Fibroblast of lung (primary cell): ENCODE data around the gene PRKAR1B. TPM values are rescaled to one million over a fixed set of nuclear protein-coding genes. Genes with fewer than 3 reads are reported as not detected.

Experiments
- DNase-seq, 2 donors: peaks; one replicate each; pipeline versions ENCODE4 v3.0.0 to v3.0.0-alpha.2; 2010; ENCODE audit warnings: low read depth in 2 of 2
- H2AFZ ChIP-seq: 2 replicates; pipeline ENCODE4 v1.5.1; 2012; ENCODE audit warnings: low read length, control low read depth, inconsistent platforms
- H3K27ac ChIP-seq: 2 replicates; pipeline ENCODE4 v1.5.1; 2011; ENCODE audit warnings: low read length, control low read depth; ENCODE audit not compliant: insufficient read depth
- H3K27me3 ChIP-seq: 2 replicates; pipeline ENCODE4 v1.5.1; 2011; ENCODE audit warnings: mild to moderate bottlenecking, low read length; ENCODE audit not compliant: control insufficient read depth, insufficient read depth
- H3K36me3 ChIP-seq: 2 replicates; pipeline ENCODE4 v1.5.1; 2011; ENCODE audit warnings: low read length; ENCODE audit not compliant: control insufficient read depth, insufficient read depth
- H3K4me1 ChIP-seq: 2 replicates; pipeline ENCODE4 v1.5.1; 2011; ENCODE audit warnings: low read length; ENCODE audit not compliant: control insufficient read depth, insufficient read depth; ENCODE audit errors: extremely low read depth
- H3K4me2 ChIP-seq: 2 replicates; pipeline ENCODE4 v1.5.1; 2011; ENCODE audit warnings: low read length, control low read depth; ENCODE audit not compliant: insufficient read depth; ENCODE audit errors: extremely low read depth
- H3K4me3 ChIP-seq, 4 experiments: fragments of 200-600 bp in 1 of 4; sonication (generic) in 1 of 4; replicated peaks in 1 of 4; 2 replicates each; pipeline ENCODE4 v1.5.1; 2011 to 2016; ENCODE audit warnings: low read length in 4 of 4, low read depth in 3 of 4, mild to moderate bottlenecking in 3 of 4, control low read depth in 2 of 4, inconsistent platforms in 1 of 4, mixed read lengths in 1 of 4; ENCODE audit not compliant: insufficient read depth in 1 of 4; ENCODE audit errors: control extremely low read depth in 1 of 4
- H3K79me2 ChIP-seq: 2 replicates; pipeline ENCODE4 v1.5.1; 2012; ENCODE audit warnings: mild to moderate bottlenecking, low read length, inconsistent platforms; ENCODE audit not compliant: control insufficient read depth, insufficient read depth
- H3K9ac ChIP-seq: 2 replicates; pipeline ENCODE4 v1.5.1; 2011; ENCODE audit warnings: mild to moderate bottlenecking, low read length, control low read depth; ENCODE audit not compliant: insufficient read depth
- H3K9me3 ChIP-seq: 2 replicates; pipeline ENCODE4 v1.5.1; 2012; ENCODE audit warnings: low read depth, low read length; ENCODE audit not compliant: control insufficient read depth, insufficient read depth
- H4K20me1 ChIP-seq: 2 replicates; pipeline ENCODE4 v1.5.1; 2011; ENCODE audit warnings: low read length; ENCODE audit not compliant: control insufficient read depth, insufficient read depth; ENCODE audit errors: extremely low read depth
- EZH2 ChIP-seq: IDR thresholded peaks from 2 replicates; pipeline ENCODE4 v1.5.1; 2012; ENCODE audit warnings: low read length, control low read depth, mild to moderate bottlenecking; ENCODE audit errors: missing control alignments
- polyA plus RNA-seq, 2 donors: library from polyadenylated mRNA; depleted of rRNA in 1 of 2; stranded (reverse) in 1 of 2; unstranded in 1 of 2; fragments of >200 nt; gene quantifications; 2 replicates each; pipeline ENCODE4 v1.2.1, GENCODE V29; 2011 to 2012; ENCODE audit warnings: missing spikeins in 1 of 2
- total RNA-seq: library from RNA; depleted of rRNA; stranded (reverse); fragments of >200 nt; gene quantifications from 2 replicates; pipeline ENCODE4 v1.2.1, GENCODE V29; 2014
- TF ChIP-seq, protein P1 (sequence below), 2 donors: IDR thresholded peaks in 1 of 2; conservative IDR thresholded peaks in 1 of 2; 1 replicate in 1 of 2; 2 replicates in 1 of 2; pipeline ENCODE4 v1.5.1; 2011 to 2012; ENCODE audit warnings: low read length in 2 of 2, control low read depth in 1 of 2, inconsistent platforms in 1 of 2, low read depth in 1 of 2, mild to moderate bottlenecking in 1 of 2

Gene PRKAR1B
- total and polyA plus RNA-seq, 2 donors (not counting 1 experiment from before 2014, with no cell fraction given): 12.7 to 14.5 TPM

GRCh38 chr7:597348-598178 is 129.5 kb downstream of the PRKAR1B start:
- Histone ChIP-seq H2AFZ (no peak overlapping the region), H3K4me3 (no peak overlapping the region), H3K9ac (no peak overlapping the region), H3K4me2 (no peak overlapping the region), H3K27me3 (no peaks in the 10 kb centered on the region), H3K79me2 (no peaks in the 10 kb centered on the region), H3K27ac (no peak overlapping the region), H3K4me1 (no peaks in the 10 kb centered on the region), H3K36me3 (no peaks in the 10 kb centered on the region), H3K9me3 (no peaks in the 10 kb centered on the region), H4K20me1 (no peaks in the 10 kb centered on the region)
- DNase-seq: no peak
- TF ChIP-seq, protein P1, sequence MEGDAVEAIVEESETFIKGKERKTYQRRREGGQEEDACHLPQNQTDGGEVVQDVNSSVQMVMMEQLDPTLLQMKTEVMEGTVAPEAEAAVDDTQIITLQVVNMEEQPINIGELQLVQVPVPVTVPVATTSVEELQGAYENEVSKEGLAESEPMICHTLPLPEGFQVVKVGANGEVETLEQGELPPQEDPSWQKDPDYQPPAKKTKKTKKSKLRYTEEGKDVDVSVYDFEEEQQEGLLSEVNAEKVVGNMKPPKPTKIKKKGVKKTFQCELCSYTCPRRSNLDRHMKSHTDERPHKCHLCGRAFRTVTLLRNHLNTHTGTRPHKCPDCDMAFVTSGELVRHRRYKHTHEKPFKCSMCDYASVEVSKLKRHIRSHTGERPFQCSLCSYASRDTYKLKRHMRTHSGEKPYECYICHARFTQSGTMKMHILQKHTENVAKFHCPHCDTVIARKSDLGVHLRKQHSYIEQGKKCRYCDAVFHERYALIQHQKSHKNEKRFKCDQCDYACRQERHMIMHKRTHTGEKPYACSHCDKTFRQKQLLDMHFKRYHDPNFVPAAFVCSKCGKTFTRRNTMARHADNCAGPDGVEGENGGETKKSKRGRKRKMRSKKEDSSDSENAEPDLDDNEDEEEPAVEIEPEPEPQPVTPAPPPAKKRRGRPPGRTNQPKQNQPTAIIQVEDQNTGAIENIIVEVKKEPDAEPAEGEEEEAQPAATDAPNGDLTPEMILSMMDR (conservative IDR thresholded peaks at IDR 0.05 in 1 of 2, IDR thresholded peaks at IDR 0.05 in 1 of 2; ENCODE audit: low read depth in 1 of 2, low read length in 2 of 2): no peak
- no peak for TF ChIP-seq EZH2

- TF ChIP-seq, protein P1 (conservative IDR thresholded peaks at IDR 0.05 in 1 of 2, IDR thresholded peaks at IDR 0.05 in 1 of 2; ENCODE audit: low read depth in 1 of 2, low read length in 2 of 2): no peak
- no peak for TF ChIP-seq EZH2
- Histone ChIP-seq H3K9me3 (no peaks in the 10 kb centered on the region), H3K36me3 (no peaks in the 10 kb centered on the region), H4K20me1 (no peaks in the 10 kb centered on the region), H3K4me3 (no peak overlapping the region), H3K27ac (no peak overlapping the region), H3K4me1 (no peaks in the 10 kb centered on the region), H3K79me2 (no peaks in the 10 kb centered on the region), H3K27me3 (no peaks in the 10 kb centered on the region), H2AFZ (no peak overlapping the region), H3K4me2 (no peak overlapping the region), H3K9ac (no peak overlapping the region)
- DNase-seq: no peak
Measured at GRCh38 chr7:596819-597182, 130.3 kb downstream of the PRKAR1B start.

GRCh38 chr7:596071-596818 is 130.8 kb downstream of the PRKAR1B start:
- TF ChIP-seq, protein P1 (conservative IDR thresholded peaks at IDR 0.05 in 1 of 2, IDR thresholded peaks at IDR 0.05 in 1 of 2; ENCODE audit: low read depth in 1 of 2, low read length in 2 of 2): no peak
- no peak for TF ChIP-seq EZH2
- Histone ChIP-seq H2AFZ (no peak overlapping the region), H3K79me2 (no peaks in the 10 kb centered on the region), H3K27me3 (no peaks in the 10 kb centered on the region), H3K27ac (no peak overlapping the region), H3K9ac (no peak overlapping the region), H3K4me2 (no peak overlapping the region), H3K4me3 (no peak overlapping the region), H3K9me3 (no peaks in the 10 kb centered on the region), H4K20me1 (no peaks in the 10 kb centered on the region), H3K4me1 (no peaks in the 10 kb centered on the region), H3K36me3 (no peaks in the 10 kb centered on the region)
- DNase-seq: no peak
